GM10266 (cell line): ENCODE data around the gene SEMA4B.
"Not testable (repeated sequence)": the region's sequence is repeated elsewhere in the genome, so short reads cannot be mapped to it uniquely, and the experiment has no call there.

Experiments
- DNase-seq: peaks from one replicate; pipeline ENCODE4 v3.0.0; 2012; ENCODE audit errors: extremely low spot score
- TF ChIP-seq, protein P1 (sequence below): IDR thresholded peaks from 2 replicates; pipeline ENCODE4 v1.5.1; 2012; ENCODE audit warnings: mild to moderate bottlenecking, low read depth; ENCODE audit not compliant: control insufficient read depth, insufficient read depth; ENCODE audit errors: missing control alignments

The SEMA4B gene

DNA sequence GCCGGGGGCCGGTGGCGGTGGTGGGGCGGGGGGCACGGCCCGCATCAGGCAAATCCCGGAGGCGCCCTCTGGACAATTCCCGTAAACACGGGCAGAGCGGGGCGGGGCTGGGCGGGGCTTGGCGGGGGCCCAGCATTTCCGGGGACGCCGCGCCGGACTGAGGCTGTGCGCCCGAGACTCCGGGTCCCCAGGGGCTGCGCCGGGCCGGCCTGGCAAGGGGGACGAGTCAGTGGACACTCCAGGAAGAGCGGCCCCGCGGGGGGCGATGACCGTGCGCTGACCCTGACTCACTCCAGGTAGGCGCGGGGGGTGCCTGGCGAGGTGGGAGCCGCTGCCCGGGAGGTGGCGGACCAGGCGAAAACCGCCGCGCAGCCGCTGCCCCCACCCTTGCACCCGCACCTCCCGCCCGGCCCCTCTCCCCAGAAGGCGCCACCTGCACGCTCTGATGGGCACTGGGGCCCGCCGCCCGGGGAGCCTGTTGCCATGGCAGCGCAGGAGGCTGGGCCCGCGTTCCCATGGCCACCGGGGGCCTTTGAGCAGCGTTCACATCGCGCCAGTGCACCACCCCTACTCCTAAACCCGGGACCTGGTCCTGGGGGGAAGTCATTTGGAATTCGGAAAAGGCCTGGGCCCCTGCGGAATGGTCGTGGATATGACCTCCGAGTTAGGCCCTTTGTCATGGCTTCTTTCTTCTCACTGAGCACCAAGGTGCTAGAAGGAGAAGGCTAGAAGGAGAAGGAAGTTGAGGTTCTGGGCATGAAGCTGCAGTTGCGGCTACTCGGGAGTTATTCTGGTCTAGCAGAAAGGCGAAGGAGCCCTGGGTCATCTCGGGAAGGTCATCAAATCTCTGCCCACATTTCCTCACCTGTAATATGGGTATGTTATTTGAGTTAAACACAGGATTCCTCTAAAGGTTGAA lies 16.1 kb upstream of the SEMA4B start:
- TF ChIP-seq, protein P1, sequence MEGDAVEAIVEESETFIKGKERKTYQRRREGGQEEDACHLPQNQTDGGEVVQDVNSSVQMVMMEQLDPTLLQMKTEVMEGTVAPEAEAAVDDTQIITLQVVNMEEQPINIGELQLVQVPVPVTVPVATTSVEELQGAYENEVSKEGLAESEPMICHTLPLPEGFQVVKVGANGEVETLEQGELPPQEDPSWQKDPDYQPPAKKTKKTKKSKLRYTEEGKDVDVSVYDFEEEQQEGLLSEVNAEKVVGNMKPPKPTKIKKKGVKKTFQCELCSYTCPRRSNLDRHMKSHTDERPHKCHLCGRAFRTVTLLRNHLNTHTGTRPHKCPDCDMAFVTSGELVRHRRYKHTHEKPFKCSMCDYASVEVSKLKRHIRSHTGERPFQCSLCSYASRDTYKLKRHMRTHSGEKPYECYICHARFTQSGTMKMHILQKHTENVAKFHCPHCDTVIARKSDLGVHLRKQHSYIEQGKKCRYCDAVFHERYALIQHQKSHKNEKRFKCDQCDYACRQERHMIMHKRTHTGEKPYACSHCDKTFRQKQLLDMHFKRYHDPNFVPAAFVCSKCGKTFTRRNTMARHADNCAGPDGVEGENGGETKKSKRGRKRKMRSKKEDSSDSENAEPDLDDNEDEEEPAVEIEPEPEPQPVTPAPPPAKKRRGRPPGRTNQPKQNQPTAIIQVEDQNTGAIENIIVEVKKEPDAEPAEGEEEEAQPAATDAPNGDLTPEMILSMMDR = no peak
- DNase-seq = peak; percentile 84

DNA sequence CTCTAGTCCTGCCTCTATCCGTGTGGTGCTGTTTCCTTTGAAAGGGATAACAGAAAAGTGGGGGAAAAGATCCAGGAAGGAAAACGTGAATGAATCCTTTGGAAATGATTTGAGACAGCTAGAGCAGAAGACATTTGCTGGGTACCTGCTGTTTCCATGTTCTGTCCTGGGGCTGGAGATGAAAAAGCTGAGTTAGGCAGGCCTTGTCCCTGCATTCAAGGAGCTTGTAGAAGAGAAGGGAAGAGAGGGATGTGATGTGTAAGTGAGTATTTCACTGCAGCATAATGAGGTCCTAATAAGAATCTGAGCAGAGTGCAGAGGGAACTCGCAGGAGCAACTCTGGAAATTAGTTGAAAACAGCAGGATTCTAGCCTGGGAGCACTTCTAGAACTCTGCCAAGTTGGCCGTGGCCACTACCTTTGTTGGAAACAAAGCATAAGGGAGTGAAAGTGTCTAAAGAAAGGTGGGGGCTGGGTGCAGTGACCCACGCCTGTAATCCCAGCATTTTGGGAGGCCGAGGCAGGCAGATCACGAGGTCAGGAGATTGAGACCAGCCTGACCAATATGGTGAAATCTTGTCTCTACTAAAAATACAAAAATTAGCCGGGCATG lies 13.8 kb upstream of the SEMA4B start:
- TF ChIP-seq, protein P1 = no peak
- DNase-seq = no peak

DNA sequence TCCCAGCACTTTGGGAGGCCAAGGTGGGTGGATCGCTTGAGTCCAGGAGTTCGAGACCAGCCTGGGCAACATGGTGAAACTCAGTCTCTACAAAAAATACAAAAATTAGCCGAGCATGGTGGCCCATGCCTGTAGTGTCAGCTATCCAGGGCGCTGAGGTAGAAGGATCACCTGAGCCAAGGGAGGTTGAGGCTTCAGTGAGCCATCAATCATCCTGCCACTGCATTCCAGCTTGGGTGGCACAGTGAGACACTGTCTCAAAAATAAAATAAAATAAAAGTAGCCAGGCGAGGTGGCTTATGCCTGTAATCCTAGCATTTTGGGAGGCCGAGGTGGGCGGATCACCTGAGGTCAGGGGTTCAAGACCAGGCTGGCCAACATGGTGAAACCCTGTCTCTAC lies 13.1 kb upstream of the SEMA4B start:
- not testable (repeated sequence) for DNase-seq

DNA sequence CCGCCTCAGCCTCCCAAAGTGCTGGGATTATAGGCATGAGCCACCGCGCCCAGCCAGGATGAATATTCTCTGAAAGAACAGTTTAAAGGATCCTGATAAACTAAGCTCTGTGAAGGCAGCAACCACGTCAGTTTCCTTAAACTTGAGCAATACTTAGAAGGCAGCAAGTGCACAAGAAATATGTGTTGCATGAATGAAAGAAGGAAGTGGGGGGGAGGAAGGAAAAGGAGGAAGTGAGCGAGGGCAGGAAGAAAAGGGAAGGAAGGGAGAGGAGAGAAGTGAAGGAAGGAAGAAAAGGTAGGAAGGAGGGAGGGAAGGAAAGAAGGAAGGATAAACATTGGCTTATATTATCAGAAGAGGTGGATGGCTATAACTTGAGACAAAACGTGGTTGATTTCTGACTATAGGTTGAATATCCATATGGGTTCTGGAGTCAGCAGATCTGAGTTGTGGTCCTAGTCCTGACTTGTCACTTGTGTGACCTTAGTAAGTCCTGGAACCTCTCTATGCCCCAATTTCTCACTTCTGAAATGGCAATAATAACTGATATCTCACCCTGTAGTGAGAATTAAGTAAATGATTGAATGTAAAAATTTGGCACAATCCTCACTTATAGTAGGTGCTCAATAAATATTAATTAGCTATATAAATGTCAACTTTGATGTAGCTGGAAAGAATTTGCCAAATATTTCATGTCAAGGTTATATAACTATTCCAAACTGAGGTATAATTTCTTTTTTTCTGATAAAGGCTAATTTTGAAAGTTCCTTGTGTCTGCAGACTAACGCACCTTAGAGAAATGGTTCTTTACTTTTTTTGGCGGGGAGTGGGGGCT lies 12.0 kb upstream of the SEMA4B start:
- TF ChIP-seq, protein P1 = no peak
- DNase-seq = no peak

DNA sequence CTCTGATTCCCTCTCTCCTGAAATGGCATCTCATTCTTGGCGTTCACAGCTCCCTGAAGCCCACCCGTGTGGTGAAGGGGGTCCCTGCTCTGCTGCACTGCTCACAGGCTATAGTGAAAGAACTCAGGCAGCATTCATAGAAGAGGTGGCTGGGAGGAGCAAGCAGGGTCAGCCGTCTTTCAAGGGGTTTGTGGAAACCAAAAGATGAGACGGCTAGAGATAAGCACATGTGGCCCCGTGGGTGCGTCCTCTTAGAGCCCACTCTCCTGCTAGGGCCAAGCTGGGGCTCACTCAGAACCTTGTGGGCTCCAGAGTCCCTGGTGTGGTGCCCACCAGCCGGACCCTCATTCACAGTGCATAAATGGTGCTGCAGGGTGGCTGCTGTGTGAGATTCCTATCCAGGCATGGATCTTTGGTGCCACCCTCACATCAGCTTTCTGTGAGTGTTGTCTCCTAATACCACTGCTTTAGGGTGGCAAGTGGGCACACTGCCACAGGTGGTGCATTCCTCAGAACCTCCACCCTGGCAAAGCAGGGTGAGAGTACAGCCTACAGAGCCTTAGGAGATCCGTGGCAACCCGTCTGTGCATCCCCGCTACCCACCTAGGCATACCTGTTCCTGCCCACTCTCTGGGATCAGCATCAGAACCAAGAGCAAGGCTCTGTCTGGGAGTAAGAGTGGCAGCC lies 11.2 kb upstream of the SEMA4B start:
- no peak for DNase-seq
- TF ChIP-seq, protein P1 = no peak

DNA sequence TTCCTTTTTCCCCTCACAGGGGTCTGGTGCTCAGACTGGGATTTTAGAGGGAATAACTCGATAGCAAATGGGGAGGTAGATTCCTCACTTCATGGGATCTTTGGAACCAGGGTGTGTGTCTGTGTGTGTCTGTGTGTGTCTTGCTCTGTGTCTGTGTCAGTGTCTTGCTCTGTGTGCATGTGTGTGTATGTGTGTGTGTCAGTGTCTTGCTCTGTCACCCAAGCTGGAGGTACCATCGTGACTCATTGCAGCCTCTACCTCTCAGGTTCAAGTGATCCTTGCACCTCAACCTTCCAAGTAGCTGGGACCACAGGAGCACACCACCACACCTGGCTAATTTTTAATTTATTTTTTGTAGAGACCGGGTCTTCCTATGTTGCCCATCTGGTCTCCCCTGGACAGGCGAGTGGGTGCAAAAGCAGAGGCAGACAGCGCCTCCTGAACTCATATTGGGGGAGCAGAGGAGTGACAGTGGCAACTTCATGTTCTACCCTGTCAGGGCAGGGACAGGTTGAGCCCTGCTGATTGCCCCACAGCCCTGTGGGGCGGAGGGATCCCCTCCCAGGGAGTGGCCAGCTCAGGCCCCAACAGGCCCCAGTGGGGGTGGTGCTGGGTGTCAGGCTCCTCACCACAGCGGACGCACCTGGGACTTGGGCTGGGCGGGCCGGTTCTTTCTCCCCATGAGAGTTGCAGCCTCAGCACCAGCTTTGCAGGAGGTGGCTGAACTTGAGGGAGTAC lies 10.4 kb upstream of the SEMA4B start:
- TF ChIP-seq, protein P1 = no peak
- DNase-seq = no peak
